Activated CD4-positive, alpha-beta T cell treated with anti-CD3 and anti-CD28 coated beads, Interleukin-2, Interleukin-6, amounts not matched to agents 100 ng/mL and 50 ng/mL, durations not matched to agents 16 hours and 8 hours (primary cell): ENCODE results near the gene BEND6.
"Not testable (repeated sequence)": the region's sequence is repeated elsewhere in the genome, so short reads cannot be mapped to it uniquely, and the experiment has no call there.

Experiments
- DNase-seq: peaks from one replicate; pipeline ENCODE4 v3.0.0-alpha.2; 2020

BEND6 gene

GRCh38 chr6:56984884-56985283 is 30.0 kb downstream of the BEND6 start:
- DNase-seq = no peak

GRCh38 chr6:56986611-56987010 is 31.7 kb downstream of the BEND6 start:
- DNase-seq = no peak

GRCh38 chr6:56988145-56988544 is 33.2 kb downstream of the BEND6 start:
- DNase-seq = no peak

- DNase-seq = no peak
Observed at GRCh38 chr6:56992036-56992435, 37.1 kb downstream of the BEND6 start.

- no peak for DNase-seq
Observed at GRCh38 chr6:56992703-56993102, 37.8 kb downstream of the BEND6 start.

GRCh38 chr6:56995347-56995902 is 40.5 kb downstream of the BEND6 start:
- no peak for DNase-seq

GRCh38 chr6:56996401-56996800 is 41.5 kb downstream of the BEND6 start:
- no peak for DNase-seq

GRCh38 chr6:56999049-56999448 is 44.1 kb downstream of the BEND6 start:
- no peak for DNase-seq

- not testable (repeated sequence) for DNase-seq
Observed at GRCh38 chr6:56999748-57000147, 44.8 kb downstream of the BEND6 start.

- no peak for DNase-seq
Observed at GRCh38 chr6:57002197-57002596, 47.3 kb downstream of the BEND6 start.

GRCh38 chr6:57004292-57004691 is 49.4 kb downstream of the BEND6 start:
- no peak for DNase-seq

- no peak for DNase-seq
Observed at GRCh38 chr6:57006101-57006500, 51.2 kb downstream of the BEND6 start.

GRCh38 chr6:57008069-57008468 is 53.2 kb downstream of the BEND6 start:
- not testable (repeated sequence) for DNase-seq

GRCh38 chr6:57013521-57013926 is 58.6 kb downstream of the BEND6 start:
- no peak for DNase-seq

GRCh38 chr6:57017069-57017468 is 62.2 kb downstream of the BEND6 start:
- DNase-seq = no peak

- no peak for DNase-seq
Observed at GRCh38 chr6:57017841-57018240, 62.9 kb downstream of the BEND6 start.

- DNase-seq = no peak
Observed at GRCh38 chr6:57019434-57019833, 64.5 kb downstream of the BEND6 start.

GRCh38 chr6:57021086-57021720 is 66.3 kb downstream of the BEND6 start:
- peak; percentile 44 for DNase-seq

GRCh38 chr6:57024321-57024720 is 69.4 kb downstream of the BEND6 start:
- no peak for DNase-seq

GRCh38 chr6:57024775-57025174 is 69.9 kb downstream of the BEND6 start:
- DNase-seq = no peak

- no peak for DNase-seq
Observed at GRCh38 chr6:57026001-57026400, 71.1 kb downstream of the BEND6 start.

GRCh38 chr6:57027301-57027700 is 72.4 kb downstream of the BEND6 start:
- DNase-seq = no peak

GRCh38 chr6:57029213-57029612 is 74.3 kb downstream of the BEND6 start:
- no peak for DNase-seq

- no peak for DNase-seq
Observed at GRCh38 chr6:57033228-57033627, 78.3 kb downstream of the BEND6 start.

- no peak for DNase-seq
Observed at GRCh38 chr6:57035549-57035948, 80.6 kb downstream of the BEND6 start.
